Stimulated activated CD8-positive, alpha-beta memory T cell treated with anti-CD3 and anti-CD28 coated beads, Interleukin-4, amount 100 ng/mL, for 24 hours (primary cell): Measurements from ENCODE around the gene TICRR.

ENCODE experiments used
- DNase-seq: peaks from one replicate; pipeline ENCODE4 v3.0.0-alpha.2; 2020; ENCODE audit warnings: low read depth

The TICRR gene

GRCh38 chr15:89628806-89629715 is 53.8 kb downstream of the TICRR start:
- DNase-seq, result no peak

- DNase-seq, result no peak
These were observed 54.6 kb downstream of the TICRR start for GRCh38 chr15:89629829-89630228.

GRCh38 chr15:89630260-89630659 is 55.0 kb downstream of the TICRR start:
- no peak for DNase-seq

GRCh38 chr15:89630974-89631901 is 56.0 kb downstream of the TICRR start:
- no peak for DNase-seq

GRCh38 chr15:89631902-89632264 is 56.6 kb downstream of the TICRR start:
- DNase-seq, result no peak

- DNase-seq, result no peak
These were observed 57.5 kb downstream of the TICRR start for GRCh38 chr15:89632563-89633430.

GRCh38 chr15:89633585-89633984 is 58.3 kb downstream of the TICRR start:
- no peak for DNase-seq

- DNase-seq, result no peak
These were observed 65.0 kb downstream of the TICRR start for GRCh38 chr15:89640245-89640644.

GRCh38 chr15:89641053-89641452 is 65.8 kb downstream of the TICRR start:
- DNase-seq, result no peak

- no peak for DNase-seq
These were observed 66.8 kb downstream of the TICRR start for GRCh38 chr15:89642106-89642505.

- DNase-seq, result no peak
These were observed 70.4 kb downstream of the TICRR start for GRCh38 chr15:89645680-89646079.

GRCh38 chr15:89646416-89647141 is 71.3 kb downstream of the TICRR start:
- no peak for DNase-seq

- DNase-seq, result peak; percentile 58
These were observed 72.1 kb downstream of the TICRR start for GRCh38 chr15:89647191-89647851.

- DNase-seq, result no peak
These were observed 73.1 kb downstream of the TICRR start for GRCh38 chr15:89648106-89649012.

- DNase-seq, result no peak
These were observed 73.8 kb downstream of the TICRR start for GRCh38 chr15:89649013-89649625.

- no peak for DNase-seq
These were observed 74.4 kb downstream of the TICRR start for GRCh38 chr15:89649716-89650115.

GRCh38 chr15:89652131-89652530 is 76.9 kb downstream of the TICRR start:
- DNase-seq, result no peak

GRCh38 chr15:89652666-89653065 is 77.4 kb downstream of the TICRR start:
- DNase-seq, result no peak

GRCh38 chr15:89653578-89653977 is 78.3 kb downstream of the TICRR start:
- no peak for DNase-seq
